Activated effector memory CD4-positive, alpha-beta T cell treated with Interleukin-2 at 50 U/mL for 16 hours (primary cell): ENCODE data around the gene RAI2.

ENCODE experiments used
- DNase-seq: peaks from one replicate; pipeline ENCODE4 v3.0.0-alpha.2; 2020

The RAI2 gene

GRCh38 chrX:17860811-17861488, at the start of gene RAI2:
RAI2 (minus strand) TSS chrX:17861298; CDS start chrX:17802010, 59,288 bp downstream.
- no peak for DNase-seq

- DNase-seq = no peak
These were observed 27.3 kb upstream of the RAI2 start for GRCh38 chrX:17888421-17888820.

GRCh38 chrX:17882680-17883079, 21.6 kb upstream of the RAI2 start:
- DNase-seq = no peak

- DNase-seq = no peak
These were observed 17.1 kb upstream of the RAI2 start for GRCh38 chrX:17878028-17878670.

- DNase-seq = no peak
These were observed 15.0 kb upstream of the RAI2 start for GRCh38 chrX:17876135-17876534.

GRCh38 chrX:17869580-17869979, 8.5 kb upstream of the RAI2 start:
- no peak for DNase-seq

GRCh38 chrX:17861489-17862011, 452 bp upstream of the RAI2 start:
- no peak for DNase-seq

- DNase-seq = no peak
These were observed 818 bp downstream of the RAI2 start for GRCh38 chrX:17860179-17860780.

- DNase-seq = no peak
These were observed 1.4 kb downstream of the RAI2 start for GRCh38 chrX:17859609-17860178.

GRCh38 chrX:17854531-17854930, 6.6 kb downstream of the RAI2 start:
- no peak for DNase-seq

- no peak for DNase-seq
These were observed 7.0 kb downstream of the RAI2 start for GRCh38 chrX:17854069-17854468.

- DNase-seq = no peak
These were observed 9.2 kb downstream of the RAI2 start for GRCh38 chrX:17851874-17852273.

GRCh38 chrX:17848545-17849265, 12.4 kb downstream of the RAI2 start:
- DNase-seq = no peak

GRCh38 chrX:17846045-17846444, 15.1 kb downstream of the RAI2 start:
- no peak for DNase-seq

GRCh38 chrX:17844236-17844635, 16.9 kb downstream of the RAI2 start:
- DNase-seq = no peak

GRCh38 chrX:17842769-17843525, 18.2 kb downstream of the RAI2 start:
- DNase-seq = no peak

GRCh38 chrX:17839269-17839668, 21.8 kb downstream of the RAI2 start:
- DNase-seq = no peak

GRCh38 chrX:17836830-17837229, 24.3 kb downstream of the RAI2 start:
- DNase-seq = no peak

GRCh38 chrX:17833954-17834353, 27.1 kb downstream of the RAI2 start:
- no peak for DNase-seq

- DNase-seq = no peak
These were observed 29.8 kb downstream of the RAI2 start for GRCh38 chrX:17831255-17831654.

- DNase-seq = no peak
These were observed 30.9 kb downstream of the RAI2 start for GRCh38 chrX:17830211-17830610.

GRCh38 chrX:17829566-17829965, 31.5 kb downstream of the RAI2 start:
- DNase-seq = no peak
